Adipocyte (in vitro differentiated cells): ENCODE results near the gene ALPL.
"Not testable (repeated sequence)": the region's sequence is repeated elsewhere in the genome, so short reads cannot be mapped to it uniquely, and the experiment has no call there.

Experiments
- DNase-seq: peaks from one replicate; pipeline ENCODE4 v3.0.0-alpha.2; 2015; ENCODE audit warnings: low read depth
- H3K27me3 ChIP-seq: replicated peaks from 2 replicates; pipeline ENCODE4 v1.7.0; 2013; ENCODE audit warnings: mild to moderate bottlenecking, low read length, moderate library complexity; ENCODE audit not compliant: control insufficient read depth, insufficient read depth
- H3K36me3 ChIP-seq: 2 replicates; pipeline ENCODE4 v1.7.0; 2013; ENCODE audit warnings: low read length, mild to moderate bottlenecking, moderate library complexity; ENCODE audit not compliant: control insufficient read depth, insufficient read depth, severe bottlenecking
- H3K4me1 ChIP-seq: 2 replicates; pipeline ENCODE4 v1.7.0; 2013; ENCODE audit warnings: mild to moderate bottlenecking, low read length, moderate library complexity; ENCODE audit not compliant: control insufficient read depth, insufficient read depth
- H3K4me3 ChIP-seq: 2 replicates; pipeline ENCODE4 v1.7.0; 2013; ENCODE audit warnings: mild to moderate bottlenecking, low read length, moderate library complexity
- H3K9ac ChIP-seq: 2 replicates; pipeline ENCODE4 v1.7.0; 2013; ENCODE audit warnings: mild to moderate bottlenecking, low read length, moderate library complexity
- H3K9me3 ChIP-seq: 2 replicates; pipeline ENCODE4 v1.7.0; 2013; ENCODE audit warnings: mild to moderate bottlenecking, low read length, moderate library complexity; ENCODE audit not compliant: control insufficient read depth

ALPL gene

DNA sequence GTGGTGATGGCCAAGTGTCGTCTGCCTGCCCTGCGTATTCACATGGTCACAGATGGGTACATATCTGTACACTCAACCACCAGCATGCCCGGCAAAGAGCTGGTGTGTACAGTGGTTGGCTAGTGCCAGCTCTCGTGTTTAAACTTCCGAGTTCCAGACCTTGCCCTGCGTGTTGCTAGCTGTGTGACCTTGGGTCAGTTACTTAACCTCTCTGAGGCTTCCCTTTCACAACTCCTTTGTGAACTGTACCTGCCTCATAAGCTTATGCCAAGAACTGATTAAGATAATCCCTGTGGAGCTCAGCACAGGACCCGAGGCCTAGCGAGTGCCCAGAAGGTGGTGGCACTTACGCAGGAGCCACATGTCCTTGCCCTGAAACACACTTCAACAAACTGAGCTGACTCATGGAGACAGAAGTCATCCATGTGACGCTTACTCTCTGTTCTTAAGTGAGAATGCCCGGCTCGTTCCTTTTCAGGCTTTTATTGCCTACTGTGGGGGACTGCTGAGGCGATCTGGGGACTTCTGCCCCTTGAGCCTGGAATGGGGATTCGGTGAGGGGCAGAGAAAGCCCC lies 55.4 kb downstream of the ALPL start:
- Histone ChIP-seq H3K9ac (peak overlapping the region; percentile 4), H3K36me3 (no peaks in the 10 kb centered on the region), H3K27me3 (no peaks in the 10 kb centered on the region), H3K4me3 (no peak overlapping the region), H3K4me1 (peaks cover 32% of the 10 kb centered on the region), H3K9me3 (no peaks in the 10 kb centered on the region)
- DNase-seq: no peak

GRCh38 chr1:21565285-21565684 lies 56.1 kb downstream of the ALPL start:
- Histone ChIP-seq H3K36me3 (no peaks in the 10 kb centered on the region), H3K9ac (peak overlapping the region; percentile 4), H3K4me1 (peaks cover 32% of the 10 kb centered on the region), H3K4me3 (no peak overlapping the region), H3K27me3 (no peaks in the 10 kb centered on the region), H3K9me3 (no peaks in the 10 kb centered on the region)
- no peak for DNase-seq

DNA sequence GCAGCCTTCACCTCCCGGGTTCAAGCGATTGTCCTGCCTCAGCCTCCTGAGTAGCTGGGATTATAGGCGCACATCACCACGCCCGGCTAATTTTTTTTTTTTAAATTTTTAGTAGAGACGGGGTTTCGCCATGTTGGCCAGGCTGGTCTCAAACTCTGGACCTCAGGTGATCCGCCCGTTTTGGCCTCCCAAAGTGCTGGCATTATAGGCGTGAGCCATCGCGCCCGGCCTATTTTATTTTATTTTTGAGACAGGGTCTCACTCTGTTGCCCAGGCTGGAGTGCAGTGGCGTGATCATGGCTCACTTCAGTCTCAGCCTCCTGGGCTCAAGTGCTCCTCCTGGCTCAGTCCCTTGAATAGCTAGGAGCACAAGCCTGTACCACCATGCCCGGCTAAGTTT lies 57.1 kb downstream of the ALPL start:
- H3K36me3 ChIP-seq, H3K9ac ChIP-seq, H3K27me3 ChIP-seq, H3K9me3 ChIP-seq, DNase-seq, H3K4me3 ChIP-seq: not testable (repeated sequence)
- peaks cover 32% of the 10 kb centered on the region for H3K4me1 ChIP-seq

GRCh38 chr1:21567241-21568005 lies 58.2 kb downstream of the ALPL start:
- peak; percentile 41 for DNase-seq
- Histone ChIP-seq H3K4me1 (peaks cover 32% of the 10 kb centered on the region), H3K9ac (peak overlapping the region; percentile 8), H3K4me3 (no peak overlapping the region), H3K36me3 (peaks cover 9% of the 10 kb centered on the region), H3K9me3 (peaks cover 8% of the 10 kb centered on the region), H3K27me3 (no peaks in the 10 kb centered on the region)

GRCh38 chr1:21568006-21568746 lies 59.0 kb downstream of the ALPL start:
- DNase-seq: no peak
- H3K4me1 ChIP-seq: peaks cover 32% of the 10 kb centered on the region
- H3K9me3 ChIP-seq: peaks cover 8% of the 10 kb centered on the region
- H3K9ac ChIP-seq: peak overlapping the region; percentile 39
- H3K27me3 ChIP-seq: no peaks in the 10 kb centered on the region
- H3K36me3 ChIP-seq: peaks cover 9% of the 10 kb centered on the region
- no peak overlapping the region for H3K4me3 ChIP-seq

- Histone ChIP-seq H3K36me3 (peaks cover 9% of the 10 kb centered on the region), H3K9ac (peak overlapping the region; percentile 39), H3K9me3 (peaks cover 8% of the 10 kb centered on the region), H3K27me3 (no peaks in the 10 kb centered on the region), H3K4me3 (no peak overlapping the region), H3K4me1 (peaks cover 33% of the 10 kb centered on the region)
- no peak for DNase-seq
Measured at GRCh38 chr1:21568809-21569385, 59.7 kb downstream of the ALPL start.

- Histone ChIP-seq H3K36me3 (peaks cover 9% of the 10 kb centered on the region), H3K4me1 (peaks cover 39% of the 10 kb centered on the region), H3K27me3 (no peaks in the 10 kb centered on the region), H3K9ac (peak overlapping the region; percentile 4), H3K9me3 (peaks cover 8% of the 10 kb centered on the region), H3K4me3 (no peak overlapping the region)
- DNase-seq: no peak
Measured at GRCh38 chr1:21569820-21570527, 60.8 kb downstream of the ALPL start.

DNA sequence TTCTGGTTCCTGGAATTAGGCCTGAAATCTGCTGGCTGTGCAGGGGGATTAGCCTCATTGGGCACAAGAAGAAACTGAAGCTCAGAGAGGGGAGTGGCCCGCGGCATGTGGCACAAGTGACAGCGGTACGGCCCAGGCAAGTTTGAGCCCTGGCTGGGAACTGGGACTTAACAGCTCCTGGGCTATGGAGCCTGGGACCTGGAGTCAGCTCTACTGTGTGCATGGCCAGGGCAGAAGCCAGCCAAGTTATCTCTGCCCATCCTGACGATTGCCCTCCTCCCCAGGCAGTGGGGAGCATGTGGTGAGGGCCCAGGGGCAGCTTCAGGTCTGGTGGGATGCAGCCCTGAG lies 61.3 kb downstream of the ALPL start:
- Histone ChIP-seq H3K4me3 (no peak overlapping the region), H3K9ac (no peak overlapping the region), H3K36me3 (peaks cover 9% of the 10 kb centered on the region), H3K4me1 (peaks cover 36% of the 10 kb centered on the region), H3K9me3 (peaks cover 8% of the 10 kb centered on the region), H3K27me3 (no peaks in the 10 kb centered on the region)
- no peak for DNase-seq

- no peak overlapping the region for H3K9ac ChIP-seq
- peaks cover 9% of the 10 kb centered on the region for H3K36me3 ChIP-seq
- peaks cover 8% of the 10 kb centered on the region for H3K9me3 ChIP-seq
- no peak for DNase-seq
- no peak overlapping the region for H3K4me3 ChIP-seq
- no peaks in the 10 kb centered on the region for H3K27me3 ChIP-seq
- peaks cover 36% of the 10 kb centered on the region for H3K4me1 ChIP-seq
Measured at GRCh38 chr1:21570885-21571284, 61.7 kb downstream of the ALPL start.

- peaks cover 9% of the 10 kb centered on the region for H3K36me3 ChIP-seq
- peaks cover 32% of the 10 kb centered on the region for H3K4me1 ChIP-seq
- DNase-seq: no peak
- no peak overlapping the region for H3K4me3 ChIP-seq
- peaks cover 8% of the 10 kb centered on the region for H3K9me3 ChIP-seq
- H3K9ac ChIP-seq: no peak overlapping the region
- no peaks in the 10 kb centered on the region for H3K27me3 ChIP-seq
Measured at GRCh38 chr1:21572221-21572620, 63.0 kb downstream of the ALPL start.
